ENCODE measurements around the gene RHOT2. TPM values are rescaled to one million over a fixed set of nuclear protein-coding genes. Genes with fewer than 3 reads are reported as not detected.
A peak's percentile ranks its signal among the peaks of the same experiment; 100 is the strongest.

The RHOT2 gene
- total RNA-seq, result 100 to 1,000 TPM; 173 to 183 TPM

DNA sequence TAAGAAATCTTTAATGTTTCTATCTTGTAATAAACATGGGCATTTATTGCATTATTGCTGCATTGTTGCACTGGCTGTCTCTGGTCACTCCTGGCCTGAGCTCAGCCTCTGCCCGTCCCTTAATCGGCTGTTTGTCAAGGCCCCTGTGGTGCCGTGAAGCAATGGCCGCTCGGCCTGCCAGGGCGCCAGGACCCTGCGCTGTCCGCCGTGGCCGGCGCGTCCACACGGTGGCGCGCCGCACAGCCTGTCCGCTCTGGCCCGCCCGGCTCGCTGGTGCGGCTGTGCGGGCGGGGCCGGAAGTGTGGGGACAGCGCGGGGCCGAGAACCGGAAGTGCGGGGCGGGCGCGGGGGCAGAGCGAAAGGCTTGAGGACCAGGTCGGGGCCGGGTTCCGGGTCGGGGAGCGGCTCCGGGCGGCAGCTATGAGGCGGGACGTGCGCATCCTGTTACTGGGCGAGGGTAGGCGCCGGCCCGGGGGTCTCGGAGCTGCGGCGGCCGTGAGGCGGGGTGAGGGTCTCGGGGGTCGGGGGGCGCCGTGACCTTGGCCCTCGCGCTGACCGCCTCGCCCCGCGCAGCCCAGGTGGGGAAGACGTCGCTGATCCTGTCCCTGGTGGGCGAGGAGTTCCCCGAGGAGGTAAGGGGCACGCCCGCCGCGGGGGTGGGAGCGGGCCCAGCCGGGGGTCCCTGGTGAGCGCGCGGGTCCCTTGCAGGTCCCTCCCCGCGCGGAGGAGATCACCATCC lies at the start of gene RHOT2:
RHOT2 (plus strand) TSS at position 353 of the 739 bp plus-strand sequence; CDS start at position 421, 68 bp downstream.
- POLR2A ChIA-PET, result interaction anchor here (0.5 to 2.5 kb wide), 8 partner anchors 11 to 434 kb away, joined by 3 to 18 read pairs (median 4); partner anchors contain the start of genes CIAO3, METTL26, STUB1 and WDR24
- peak within 1 kb of the TSS; percentile 84 for H3K27ac Mint-ChIP-seq

GRCh38 chr16:619476-620100 lies 48.3 kb upstream of the RHOT2 start:
- POLR2A ChIA-PET, result no interaction called here
- Mint-ChIP-seq H3K9me3 (no peaks in the 10 kb centered on the region), H3K27ac (no peak overlapping the region), H3K4me3 (no peak overlapping the region), H3K27me3 (no peaks in the 10 kb centered on the region), H3K4me1 (no peaks in the 10 kb centered on the region), H3K36me3 (peaks cover 1% of the 10 kb centered on the region)
- DNase-seq (no peak), ATAC-seq (ENCODE audit: low read depth) (no peak)

More for the DNA sequence above, at the start of gene RHOT2:
- peaks cover 4% of the 10 kb centered on the region for H3K4me1 Mint-ChIP-seq
- H3K27me3 Mint-ChIP-seq, result no peaks in the 10 kb centered on the region
- ATAC-seq (ENCODE audit: low read depth) (peak; percentile 92), DNase-seq (peak; percentile 97)
- peak within 1 kb of the TSS; percentile 78 for H3K4me3 Mint-ChIP-seq
- no peaks in the 10 kb centered on the region for H3K9me3 Mint-ChIP-seq
- H3K36me3 Mint-ChIP-seq, result peaks cover 1% of the 10 kb centered on the region

DNA sequence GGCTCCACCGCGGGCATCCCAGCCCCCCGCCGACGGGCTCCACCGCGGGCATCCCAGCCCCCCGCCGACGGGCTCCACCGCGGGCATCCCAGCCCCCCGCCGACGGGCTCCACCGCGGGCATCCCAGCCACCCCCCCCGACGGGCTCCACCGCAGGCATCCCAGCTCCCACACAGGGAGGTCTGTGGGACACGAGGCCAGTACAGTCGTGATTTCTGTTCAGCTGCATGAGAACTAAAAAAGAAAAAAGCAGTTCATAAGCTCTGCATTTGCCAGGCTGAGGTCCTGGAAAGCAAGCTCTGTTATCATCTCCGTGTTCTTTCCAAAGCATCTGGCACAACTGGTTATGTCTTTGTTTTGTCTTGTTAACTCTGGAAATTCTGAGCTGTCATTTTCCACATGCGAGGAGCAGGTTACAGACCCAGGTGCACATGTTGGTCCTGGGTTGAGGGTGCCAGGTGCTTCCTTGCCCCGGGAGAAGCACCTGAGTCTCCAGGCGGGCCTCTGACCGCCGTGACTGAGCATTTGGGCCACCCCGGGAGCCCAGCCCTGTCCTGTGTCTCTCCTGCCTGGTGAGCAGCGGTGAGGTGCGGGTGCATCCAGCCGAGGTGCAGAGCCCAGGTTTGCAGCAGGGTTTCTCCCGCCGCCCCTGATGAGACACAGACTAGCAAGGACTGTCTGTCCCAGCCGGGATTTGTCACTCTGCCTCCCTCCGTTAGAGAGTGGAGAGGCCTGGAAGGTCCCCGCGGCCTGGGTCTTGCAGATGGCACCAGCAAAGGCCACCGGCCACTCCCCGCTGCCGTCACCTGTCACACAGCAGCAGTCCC lies 47.0 kb upstream of the RHOT2 start:
- DNase-seq (no peak), ATAC-seq (ENCODE audit: low read depth) (no peak)
- POLR2A ChIA-PET, result no interaction called here
- no peak overlapping the region for H3K4me3 Mint-ChIP-seq
- no peaks in the 10 kb centered on the region for H3K36me3 Mint-ChIP-seq
- no peaks in the 10 kb centered on the region for H3K27me3 Mint-ChIP-seq
- no peaks in the 10 kb centered on the region for H3K4me1 Mint-ChIP-seq
- H3K27ac Mint-ChIP-seq, result no peak overlapping the region
- H3K9me3 Mint-ChIP-seq, result no peaks in the 10 kb centered on the region

GRCh38 chr16:621526-622105 lies 46.3 kb upstream of the RHOT2 start:
- DNase-seq (no peak), ATAC-seq (ENCODE audit: low read depth) (no peak)
- Mint-ChIP-seq H3K27ac (no peak overlapping the region), H3K9me3 (no peaks in the 10 kb centered on the region), H3K4me1 (no peaks in the 10 kb centered on the region), H3K4me3 (no peak overlapping the region), H3K27me3 (no peaks in the 10 kb centered on the region), H3K36me3 (no peaks in the 10 kb centered on the region)
- POLR2A ChIA-PET, result no interaction called here

- Mint-ChIP-seq H3K27me3 (no peaks in the 10 kb centered on the region), H3K4me1 (no peaks in the 10 kb centered on the region), H3K9me3 (no peaks in the 10 kb centered on the region), H3K36me3 (no peaks in the 10 kb centered on the region), H3K4me3 (no peak overlapping the region), H3K27ac (no peak overlapping the region)
- DNase-seq (no peak), ATAC-seq (ENCODE audit: low read depth) (no peak)
- POLR2A ChIA-PET, result interaction anchor here (0.7 kb wide), 1 partner anchor 384 kb away, joined by 3 read pairs; no protein-coding TSS in a partner anchor
Measured at GRCh38 chr16:622920-623280, 45.0 kb upstream of the RHOT2 start.

- H3K36me3 Mint-ChIP-seq, result no peaks in the 10 kb centered on the region
- POLR2A ChIA-PET, result no interaction called here
- DNase-seq (no peak), ATAC-seq (ENCODE audit: low read depth) (no peak)
- H3K4me3 Mint-ChIP-seq, result no peak overlapping the region
- H3K27ac Mint-ChIP-seq, result no peak overlapping the region
- H3K27me3 Mint-ChIP-seq, result no peaks in the 10 kb centered on the region
- no peaks in the 10 kb centered on the region for H3K9me3 Mint-ChIP-seq
- H3K4me1 Mint-ChIP-seq, result no peaks in the 10 kb centered on the region
Measured at GRCh38 chr16:624526-625070, 43.3 kb upstream of the RHOT2 start.

GRCh38 chr16:625117-625976 lies 42.6 kb upstream of the RHOT2 start:
- POLR2A ChIA-PET, result no interaction called here

GRCh38 chr16:625977-626765 lies 41.8 kb upstream of the RHOT2 start:
- Mint-ChIP-seq H3K4me1 (no peaks in the 10 kb centered on the region), H3K36me3 (no peaks in the 10 kb centered on the region), H3K9me3 (no peaks in the 10 kb centered on the region), H3K27me3 (no peaks in the 10 kb centered on the region), H3K27ac (no peak overlapping the region), H3K4me3 (no peak overlapping the region)
- ATAC-seq (ENCODE audit: low read depth), result no peak
- POLR2A ChIA-PET, result no interaction called here
- DNase-seq, result no peak

More at GRCh38 chr16:625117-625976, 42.6 kb upstream of the RHOT2 start:
- DNase-seq (no peak), ATAC-seq (ENCODE audit: low read depth) (no peak)
- Mint-ChIP-seq H3K9me3 (no peaks in the 10 kb centered on the region), H3K4me1 (no peaks in the 10 kb centered on the region), H3K27me3 (no peaks in the 10 kb centered on the region), H3K36me3 (no peaks in the 10 kb centered on the region), H3K4me3 (no peak overlapping the region), H3K27ac (no peak overlapping the region)

DNA sequence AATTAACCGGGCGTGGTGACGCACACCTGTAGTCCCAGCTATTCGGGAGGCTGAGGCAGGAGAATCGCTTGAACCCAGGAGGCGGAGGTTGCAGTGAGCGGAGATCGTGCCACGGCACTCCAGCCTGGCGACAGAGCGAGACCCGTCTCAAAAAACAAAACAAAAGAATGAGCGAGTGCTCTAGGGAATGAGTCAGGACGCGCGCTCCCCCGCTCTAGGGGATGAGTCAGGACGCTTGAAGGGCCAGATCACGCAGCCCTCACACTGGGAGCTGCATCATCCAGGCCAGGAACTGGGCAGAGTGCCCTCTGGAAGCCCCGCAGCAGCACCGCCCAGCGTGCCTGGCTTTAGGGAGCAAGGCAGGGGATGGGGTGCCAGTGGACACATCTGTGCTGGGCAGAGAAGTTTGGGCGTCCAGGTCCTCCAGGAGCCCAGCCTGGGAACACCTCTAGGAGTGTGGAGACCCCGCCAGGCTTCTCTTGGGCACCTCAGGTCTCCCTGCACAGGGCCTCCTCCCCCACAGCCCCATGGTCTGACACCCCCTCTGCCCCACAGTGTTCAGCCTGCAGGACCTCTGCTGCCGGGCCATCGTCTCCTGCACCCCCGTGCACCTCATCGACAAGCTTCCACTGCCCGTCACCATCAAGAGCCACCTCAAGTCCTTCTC lies 41.0 kb upstream of the RHOT2 start:
- Mint-ChIP-seq H3K4me1 (no peaks in the 10 kb centered on the region), H3K27ac (no peak overlapping the region), H3K27me3 (no peaks in the 10 kb centered on the region), H3K36me3 (no peaks in the 10 kb centered on the region), H3K4me3 (no peak overlapping the region), H3K9me3 (no peaks in the 10 kb centered on the region)
- POLR2A ChIA-PET, result no interaction called here
- DNase-seq (no peak), ATAC-seq (ENCODE audit: low read depth) (no peak)

GRCh38 chr16:627454-628239 lies 40.3 kb upstream of the RHOT2 start:
- no peaks in the 10 kb centered on the region for H3K36me3 Mint-ChIP-seq
- DNase-seq, result no peak
- no peaks in the 10 kb centered on the region for H3K27me3 Mint-ChIP-seq
- no peaks in the 10 kb centered on the region for H3K9me3 Mint-ChIP-seq
- H3K4me3 Mint-ChIP-seq, result no peak overlapping the region
- POLR2A ChIA-PET, result no interaction called here
- H3K27ac Mint-ChIP-seq, result no peak overlapping the region
- no peaks in the 10 kb centered on the region for H3K4me1 Mint-ChIP-seq
- ATAC-seq (ENCODE audit: low read depth), result no peak
